GM12892 (cell line): ENCODE measurements around the gene ADAMTS15.

Source experiments
- DNase-seq: peaks from one replicate; pipeline ENCODE4 v3.0.0; 2011; ENCODE audit not compliant: insufficient read length
- FAIRE-seq: peaks from 2 replicates; lab custom pipeline; 2011; peaks lifted over from hg19 to GRCh38; lab: Jason Lieb, UNC
- POLR2A ChIP-seq: IDR thresholded peaks from 2 replicates; pipeline ENCODE4 v1.6.1; 2011; ENCODE audit warnings: low read depth, low read length, control low read depth
- POLR2AphosphoS5 ChIP-seq: IDR thresholded peaks from 2 replicates; pipeline ENCODE4 v1.6.1; 2011; ENCODE audit warnings: low read depth, low read length, control low read depth
- TAF1 ChIP-seq: IDR thresholded peaks from 2 replicates; pipeline ENCODE4 v1.6.1; 2011; ENCODE audit warnings: low read depth, mild to moderate bottlenecking, control low read depth, low read length, borderline replicate concordance

Gene ADAMTS15

DNA sequence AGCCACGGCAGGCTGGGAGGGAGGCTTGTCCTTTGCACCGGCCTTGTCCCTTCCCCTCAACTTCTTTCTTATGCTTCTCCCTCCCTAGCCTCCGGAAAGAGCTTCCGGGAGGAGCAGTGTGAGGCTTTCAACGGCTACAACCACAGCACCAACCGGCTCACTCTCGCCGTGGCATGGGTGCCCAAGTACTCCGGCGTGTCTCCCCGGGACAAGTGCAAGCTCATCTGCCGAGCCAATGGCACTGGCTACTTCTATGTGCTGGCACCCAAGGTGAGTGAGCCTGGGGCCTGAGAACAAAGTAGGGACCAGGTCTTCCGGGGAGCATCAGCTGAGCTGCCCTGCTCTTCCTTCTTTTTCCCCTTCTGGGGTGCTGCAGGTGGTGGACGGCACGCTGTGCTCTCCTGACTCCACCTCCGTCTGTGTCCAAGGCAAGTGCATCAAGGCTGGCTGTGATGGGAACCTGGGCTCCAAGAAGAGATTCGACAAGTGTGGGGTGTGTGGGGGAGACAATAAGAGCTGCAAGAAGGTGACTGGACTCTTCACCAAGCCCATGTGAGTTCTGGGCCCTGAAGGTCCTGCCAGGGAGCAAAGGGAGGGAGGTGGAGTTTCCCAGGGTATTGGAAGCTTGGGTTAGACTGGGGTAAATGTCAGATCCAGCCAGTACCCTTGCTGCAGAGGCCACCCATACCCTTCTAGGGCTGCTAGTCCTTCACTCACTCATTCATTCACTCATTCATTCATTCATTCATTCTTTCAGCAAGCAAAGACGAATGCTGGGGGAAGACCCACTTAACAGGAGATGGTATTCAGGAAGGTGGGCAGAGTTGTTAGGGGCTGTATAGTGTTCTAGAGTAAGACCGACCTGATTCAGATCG is 22.6 kb downstream of the ADAMTS15 start:
- FAIRE-seq, result no peak
- no peak for TF ChIP-seq POLR2AphosphoS5
- no peak for TF ChIP-seq POLR2A
- TF ChIP-seq TAF1, result no peak
- DNase-seq, result no peak

DNA sequence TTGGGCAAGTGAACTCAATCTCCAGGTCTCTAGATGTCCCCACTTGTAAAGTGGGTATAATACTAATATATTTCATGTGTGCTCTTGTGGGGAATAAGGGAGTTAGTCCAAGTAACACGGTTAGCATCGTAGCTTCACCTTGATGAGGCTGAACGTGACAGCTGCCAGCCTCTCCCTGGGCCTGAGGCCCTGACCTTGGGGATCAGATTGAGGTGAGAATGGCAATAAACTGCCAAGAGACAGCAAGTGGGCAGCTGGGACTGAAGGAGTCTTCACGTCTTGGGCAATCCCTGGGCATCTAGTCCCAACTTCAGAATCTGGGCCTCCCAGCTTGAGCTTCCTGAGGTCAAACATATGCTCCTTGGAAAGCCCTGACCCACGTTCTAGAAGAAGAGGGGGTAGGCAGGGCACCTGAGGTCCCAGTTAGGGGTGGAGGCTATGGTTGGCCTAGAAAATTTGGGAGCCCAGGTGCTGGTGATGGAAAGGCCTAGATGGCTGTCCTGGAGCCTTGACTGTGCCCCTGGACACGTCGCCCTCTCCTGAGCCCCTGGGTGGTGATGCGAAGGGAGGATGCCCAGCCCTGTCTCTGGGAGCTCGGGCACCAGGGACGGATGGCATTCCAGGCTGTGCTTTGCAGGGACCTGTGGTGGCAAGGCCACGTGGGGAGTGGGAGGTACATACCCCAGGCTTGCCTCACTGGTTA is 23.4 kb downstream of the ADAMTS15 start:
- no peak for FAIRE-seq
- DNase-seq, result no peak
- TF ChIP-seq TAF1, result no peak
- TF ChIP-seq POLR2A, result no peak
- TF ChIP-seq POLR2AphosphoS5, result no peak

DNA sequence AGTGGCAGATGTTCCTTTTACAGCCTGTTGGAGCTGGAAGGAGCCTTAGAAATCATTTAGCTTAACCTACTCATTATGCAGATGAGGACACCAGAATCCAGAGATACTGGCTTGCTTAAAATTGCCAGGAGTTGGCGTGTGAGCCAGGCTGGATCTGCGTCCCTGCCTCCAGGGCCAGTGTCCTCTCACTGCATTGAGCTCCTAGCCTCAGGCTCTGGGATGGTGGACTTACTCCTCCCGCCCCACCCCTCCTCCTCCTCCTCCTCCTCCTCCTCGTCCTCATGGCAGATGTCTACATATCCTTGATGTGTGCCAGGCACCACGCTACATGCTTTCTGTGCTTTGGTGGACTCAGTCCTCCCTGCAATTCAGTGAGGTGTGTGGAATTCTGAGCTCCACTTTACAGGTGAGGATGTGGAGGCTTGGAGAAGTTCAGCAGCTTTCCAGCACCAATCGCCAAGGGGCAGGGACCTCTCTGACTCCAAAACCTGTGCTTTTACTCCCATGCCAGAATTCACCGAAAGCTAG is 24.1 kb downstream of the ADAMTS15 start:
- no peak for FAIRE-seq
- no peak for DNase-seq
- TF ChIP-seq POLR2AphosphoS5, result no peak
- TF ChIP-seq POLR2A, result no peak
- TF ChIP-seq TAF1, result no peak

DNA sequence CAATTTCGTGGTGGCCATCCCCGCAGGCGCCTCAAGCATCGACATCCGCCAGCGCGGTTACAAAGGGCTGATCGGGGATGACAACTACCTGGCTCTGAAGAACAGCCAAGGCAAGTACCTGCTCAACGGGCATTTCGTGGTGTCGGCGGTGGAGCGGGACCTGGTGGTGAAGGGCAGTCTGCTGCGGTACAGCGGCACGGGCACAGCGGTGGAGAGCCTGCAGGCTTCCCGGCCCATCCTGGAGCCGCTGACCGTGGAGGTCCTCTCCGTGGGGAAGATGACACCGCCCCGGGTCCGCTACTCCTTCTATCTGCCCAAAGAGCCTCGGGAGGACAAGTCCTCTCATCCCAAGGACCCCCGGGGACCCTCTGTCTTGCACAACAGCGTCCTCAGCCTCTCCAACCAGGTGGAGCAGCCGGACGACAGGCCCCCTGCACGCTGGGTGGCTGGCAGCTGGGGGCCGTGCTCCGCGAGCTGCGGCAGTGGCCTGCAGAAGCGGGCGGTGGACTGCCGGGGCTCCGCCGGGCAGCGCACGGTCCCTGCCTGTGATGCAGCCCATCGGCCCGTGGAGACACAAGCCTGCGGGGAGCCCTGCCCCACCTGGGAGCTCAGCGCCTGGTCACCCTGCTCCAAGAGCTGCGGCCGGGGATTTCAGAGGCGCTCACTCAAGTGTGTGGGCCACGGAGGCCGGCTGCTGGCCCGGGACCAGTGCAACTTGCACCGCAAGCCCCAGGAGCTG is 24.8 kb downstream of the ADAMTS15 start:
- DNase-seq, result no peak
- no peak for FAIRE-seq
- TF ChIP-seq POLR2A, result no peak
- TF ChIP-seq POLR2AphosphoS5, result no peak
- no peak for TF ChIP-seq TAF1

DNA sequence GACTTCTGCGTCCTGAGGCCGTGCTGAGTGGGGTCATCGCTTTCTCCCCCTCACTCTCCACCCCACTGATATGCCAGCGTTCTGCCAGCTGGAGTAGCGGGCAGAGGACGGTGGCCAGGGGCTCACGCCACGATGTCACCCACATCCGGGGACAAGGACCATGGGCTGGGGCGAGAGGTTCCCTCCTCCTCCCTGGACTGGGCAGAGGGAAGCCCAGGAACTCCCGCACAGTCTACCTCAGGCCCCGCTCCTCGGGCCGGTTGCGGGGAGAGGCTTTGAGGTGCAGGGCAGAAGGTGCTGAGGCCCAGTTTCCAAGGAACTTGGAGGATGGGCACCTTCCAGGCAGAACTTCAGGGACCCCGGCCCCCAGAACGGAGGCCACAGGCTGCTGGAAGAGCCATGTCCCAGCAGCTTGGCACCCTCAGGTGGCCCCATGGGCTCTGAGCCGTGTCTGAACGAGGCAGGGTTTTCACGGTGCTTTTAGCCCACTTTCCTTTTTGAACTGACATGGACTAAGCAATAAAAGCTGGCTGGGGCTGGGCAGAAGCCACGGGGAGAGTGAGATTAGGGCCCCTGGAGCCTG is 25.4 kb downstream of the ADAMTS15 start:
- no peak for FAIRE-seq
- TF ChIP-seq TAF1, result no peak
- TF ChIP-seq POLR2AphosphoS5, result no peak
- no peak for TF ChIP-seq POLR2A
- DNase-seq, result no peak

DNA sequence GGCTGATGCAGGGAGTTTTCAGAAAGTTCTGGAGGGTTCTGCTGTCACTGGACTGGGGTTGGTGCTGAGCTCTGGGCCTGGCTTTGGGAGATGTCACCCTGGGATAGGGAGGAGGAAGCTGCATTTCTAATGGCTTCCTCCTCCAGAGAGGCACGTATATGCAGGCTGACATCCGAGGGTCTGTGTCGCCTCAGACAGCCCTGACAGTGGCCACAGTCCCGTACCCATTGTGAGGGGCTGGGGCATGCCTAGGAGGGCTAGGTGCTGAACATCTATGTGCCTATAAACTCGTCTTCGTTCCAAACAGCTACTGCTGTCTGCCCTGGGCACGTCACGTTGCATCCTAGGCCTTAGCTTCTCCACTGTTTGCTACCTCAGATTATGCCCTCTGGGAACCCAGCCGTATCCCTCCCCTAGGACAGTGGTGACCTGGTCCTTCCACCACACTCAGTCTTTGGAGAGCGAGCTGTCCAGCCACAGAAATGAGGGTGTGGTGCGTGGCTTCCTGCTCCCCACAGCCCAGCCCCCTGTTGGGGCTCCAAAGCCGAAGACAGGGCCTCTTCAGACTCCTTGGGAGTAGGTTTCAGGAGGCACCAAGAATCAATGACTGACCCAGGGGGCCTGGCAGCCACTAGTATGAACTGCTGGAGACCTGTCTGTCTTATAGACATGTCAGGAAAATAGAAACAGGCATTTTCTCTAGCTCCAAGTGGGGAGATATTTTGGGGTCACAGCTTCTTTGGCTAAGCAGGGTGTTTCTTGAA is 26.4 kb downstream of the ADAMTS15 start:
- no peak for FAIRE-seq
- no peak for TF ChIP-seq TAF1
- TF ChIP-seq POLR2AphosphoS5, result no peak
- no peak for TF ChIP-seq POLR2A
- no peak for DNase-seq

DNA sequence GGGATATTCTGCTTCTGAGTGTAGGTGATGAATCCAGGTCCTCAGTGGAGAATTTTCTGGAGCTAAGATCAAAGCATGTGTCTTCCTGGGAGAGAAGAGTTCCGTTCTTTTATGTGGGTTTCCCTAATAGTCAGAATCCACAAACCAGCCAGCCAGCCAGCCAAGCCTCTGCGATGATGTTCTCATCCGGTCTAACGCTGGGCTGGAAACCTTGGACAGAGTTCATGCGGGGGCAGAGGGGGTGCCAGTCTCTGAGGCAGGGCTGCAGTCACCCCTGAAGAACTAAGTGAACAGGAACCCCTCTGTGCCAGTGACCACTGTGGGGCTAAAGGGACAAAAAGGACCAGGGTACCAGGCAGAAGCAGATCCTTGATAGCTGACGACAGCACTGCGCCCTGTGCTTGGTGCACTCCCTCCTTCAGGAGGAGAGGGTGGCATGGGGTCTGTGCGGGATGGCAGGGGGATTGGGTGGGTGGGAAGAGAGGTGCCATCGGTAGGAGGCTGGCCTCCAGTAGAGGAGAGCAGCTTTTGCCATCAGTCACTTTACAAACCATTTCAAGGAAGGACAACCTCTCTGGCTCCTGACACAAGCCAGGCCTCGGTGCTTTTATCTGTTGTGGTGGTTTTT is 27.1 kb downstream of the ADAMTS15 start:
- TF ChIP-seq POLR2A, result no peak
- TF ChIP-seq POLR2AphosphoS5, result no peak
- TF ChIP-seq TAF1, result no peak
- DNase-seq, result no peak
- FAIRE-seq, result no peak

DNA sequence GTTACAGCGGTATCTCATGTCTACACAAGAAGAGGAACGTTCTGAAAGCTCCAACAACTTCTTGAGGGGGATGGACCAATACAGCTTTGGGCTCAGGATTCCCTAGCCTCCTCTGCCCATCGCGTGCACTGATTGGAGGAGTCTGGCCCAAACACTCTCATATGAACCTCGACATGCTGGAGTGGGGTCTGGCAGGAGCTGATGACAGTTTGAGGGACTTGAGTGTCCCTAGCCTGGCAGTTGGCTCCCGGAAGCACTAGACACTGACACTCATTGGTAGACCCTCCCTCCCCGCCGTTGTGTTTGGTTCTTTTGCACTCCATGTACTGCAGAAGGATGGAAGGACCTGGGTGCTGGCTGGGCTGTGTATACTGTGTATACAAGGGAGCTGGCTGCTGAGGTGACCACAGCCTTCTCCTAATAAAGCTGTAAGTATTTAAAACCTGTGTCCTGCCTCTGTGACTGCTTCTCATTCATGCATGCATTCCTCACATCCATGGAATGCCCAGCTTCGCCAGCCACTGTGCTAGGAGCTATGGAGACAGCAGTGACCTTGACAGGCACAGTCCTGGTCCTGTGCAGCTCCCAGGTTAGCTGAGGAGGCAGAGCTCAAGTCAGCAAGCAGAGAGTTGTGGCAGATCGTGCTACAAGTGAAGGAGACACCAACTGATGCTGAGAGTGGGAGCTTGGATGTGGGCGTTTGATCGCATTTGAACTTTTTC is 27.9 kb downstream of the ADAMTS15 start:
- FAIRE-seq (no peak), DNase-seq (no peak)
- TF ChIP-seq POLR2AphosphoS5 (no peak), TAF1 (no peak), POLR2A (no peak)

DNA sequence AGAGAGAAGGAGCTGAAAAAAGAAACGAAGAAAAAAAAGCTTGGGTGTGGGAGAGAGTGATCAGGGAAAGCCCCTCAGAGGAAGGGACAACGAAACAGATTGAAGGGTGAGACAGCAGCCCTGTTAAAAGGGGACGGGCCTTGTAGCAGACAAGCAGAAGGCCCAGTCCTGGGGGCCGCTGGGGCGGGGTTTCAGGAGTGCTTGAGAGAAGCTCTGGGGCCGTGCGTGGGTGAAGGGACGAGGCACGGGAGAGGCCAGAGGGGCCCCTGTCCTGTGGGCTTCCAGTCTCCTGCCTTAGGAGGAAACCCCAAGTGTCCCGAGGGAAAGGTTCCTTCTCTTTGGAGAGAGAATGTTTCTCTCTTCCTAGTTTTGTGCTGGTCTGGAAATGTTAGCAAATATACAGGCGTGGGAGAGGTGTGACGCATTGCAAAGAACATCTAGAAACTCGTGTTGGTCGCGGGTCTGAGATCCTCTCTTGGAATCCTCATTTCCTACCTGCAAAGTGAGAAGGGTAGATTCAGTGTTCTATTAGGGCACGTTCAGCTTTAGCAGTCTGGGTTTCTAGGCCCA is 28.6 kb downstream of the ADAMTS15 start:
- FAIRE-seq (no peak), DNase-seq (no peak)
- TF ChIP-seq POLR2A (no peak), TAF1 (no peak), POLR2AphosphoS5 (no peak)
